ENCODE measurements around the gene CA10.

GRCh38 chr17:51642029-51642428, 516.5 kb downstream of the CA10 start:
- no peak for TF ChIP-seq CTCF (IDR thresholded peaks at IDR 0.05; ENCODE audit: low read length)
- no peak for TF ChIP-seq EZH2 (IDR thresholded peaks at IDR 0.05; ENCODE audit: borderline replicate concordance, low read length)
